Middle frontal gyrus (tissue), 1 donor: ENCODE measurements around the gene CRYZ.
"Not testable (repeated sequence)": the region's sequence is repeated elsewhere in the genome, so short reads cannot be mapped to it uniquely, and the experiment has no call there.

Experiments
- DNase-seq: peaks from one replicate; pipeline ENCODE4 v3.0.0-alpha.2; 2015; ENCODE audit warnings: low spot score; ENCODE audit errors: extremely low spot score

The CRYZ gene

DNA sequence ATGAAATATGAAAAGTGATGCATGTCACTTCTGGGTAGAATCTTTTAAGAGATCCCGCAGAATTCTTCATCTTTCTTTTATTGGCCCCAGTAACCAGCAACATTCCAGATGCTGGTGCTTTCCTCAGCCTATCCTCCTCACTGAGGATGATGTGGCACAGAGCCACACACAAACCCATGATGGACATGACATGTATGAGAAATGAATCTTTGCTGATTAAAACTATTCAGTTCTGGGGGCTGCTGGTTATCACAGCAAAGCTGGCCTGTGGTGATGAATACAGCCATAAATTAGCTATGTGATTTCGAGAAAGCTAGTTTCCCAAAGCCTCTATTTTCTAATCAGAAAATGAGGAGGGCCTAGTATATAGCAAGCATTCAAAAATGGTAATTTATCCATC lies 51.0 kb downstream of the CRYZ start:
- DNase-seq, result no peak

- DNase-seq, result no peak
Observed at GRCh38 chr1:74681449-74681848, 51.4 kb downstream of the CRYZ start.

- no peak for DNase-seq
Observed at GRCh38 chr1:74681001-74681400, 51.8 kb downstream of the CRYZ start.

GRCh38 chr1:74679811-74680210 lies 53.0 kb downstream of the CRYZ start:
- no peak for DNase-seq

GRCh38 chr1:74677926-74678325 lies 54.9 kb downstream of the CRYZ start:
- no peak for DNase-seq

DNA sequence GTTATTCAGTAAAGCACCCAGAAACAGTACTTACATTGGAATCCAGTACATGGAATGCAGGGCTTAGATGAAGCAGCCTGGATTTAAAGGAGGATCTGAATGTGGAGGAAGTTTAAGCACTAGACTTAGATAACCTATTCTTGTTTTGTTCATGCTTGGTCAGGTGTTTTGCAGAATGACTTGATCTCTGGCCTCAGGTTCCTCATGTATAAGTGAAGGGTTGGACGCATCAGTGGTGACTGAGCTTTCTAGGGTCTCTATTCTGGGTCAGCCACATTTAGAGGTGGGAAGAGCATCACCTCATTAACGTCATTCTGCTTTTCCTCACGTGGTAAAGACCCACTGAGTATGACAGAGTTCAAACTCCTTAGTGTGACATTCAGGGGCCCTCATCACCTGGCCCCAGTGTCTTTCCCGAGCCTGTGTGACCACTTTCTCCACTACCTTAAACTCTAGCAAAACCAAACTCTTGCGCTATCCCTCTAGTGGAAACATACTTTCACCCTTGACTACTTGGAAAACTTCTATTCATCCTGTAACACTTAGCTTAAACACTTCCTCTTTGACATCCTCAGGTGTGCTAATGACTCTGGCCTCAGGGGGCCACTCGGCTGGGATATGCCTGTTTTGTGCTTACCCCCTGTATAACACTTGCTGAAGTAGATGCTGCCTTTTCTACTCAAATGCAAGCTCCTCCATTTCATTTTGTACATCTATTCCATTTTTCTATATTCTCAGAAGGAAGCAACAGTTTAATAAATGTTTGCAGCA lies 58.4 kb downstream of the CRYZ start:
- no peak for DNase-seq

DNA sequence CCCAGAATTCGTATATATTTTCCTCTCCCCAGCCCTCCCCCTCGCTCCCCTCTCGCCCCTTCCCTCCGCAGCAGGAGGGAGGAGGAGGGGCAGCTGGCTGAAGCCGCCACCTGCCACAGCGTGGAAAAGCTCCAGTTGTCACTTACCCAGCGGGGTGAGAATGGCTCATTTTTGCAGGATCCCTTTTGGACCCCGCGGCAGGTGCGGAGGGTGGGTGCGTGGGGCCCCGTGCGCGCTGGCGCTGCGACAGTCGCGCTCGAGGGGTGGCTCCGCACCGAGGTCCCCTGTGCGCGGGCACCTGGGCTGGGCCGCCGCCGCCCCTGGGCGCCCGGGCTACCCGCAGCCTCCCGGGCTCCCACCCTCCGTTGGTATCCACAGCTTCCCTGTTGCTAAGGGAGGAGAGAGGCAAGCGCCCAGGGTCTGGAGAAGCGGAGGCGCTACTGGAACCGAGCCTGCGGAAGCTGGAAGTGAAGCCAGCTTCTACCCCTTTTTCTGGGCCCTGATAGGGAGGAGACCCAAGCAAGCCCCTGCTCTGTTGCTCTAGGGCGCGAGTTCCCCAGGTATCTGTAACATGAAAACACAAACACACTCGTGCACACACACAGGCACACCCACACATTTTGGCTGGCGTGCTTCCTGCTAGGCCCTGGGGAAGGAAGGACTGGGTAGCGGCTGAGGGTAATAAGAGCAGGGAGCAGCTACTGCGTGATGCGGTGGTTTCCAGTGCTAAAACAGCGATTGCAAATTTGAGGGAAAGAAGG lies 59.3 kb downstream of the CRYZ start, which contains the start of gene ERICH3:
TSS of gene ERICH3 (minus strand) at position 442 of the 761 bp plus-strand sequence. CDS start at position 169, 273 bp downstream.
- no peak for DNase-seq

- not testable (repeated sequence) for DNase-seq
Observed at GRCh38 chr1:74670866-74671265, 62.0 kb downstream of the CRYZ start.
